Ovary (tissue), 9 donors: Measurements from ENCODE around the gene KYNU. TPM values are rescaled to one million over a fixed set of nuclear protein-coding genes. Genes with fewer than 3 reads are reported as not detected.
"Not testable (repeated sequence)": the region's sequence is repeated elsewhere in the genome, so short reads cannot be mapped to it uniquely, and the experiment has no call there.

ENCODE experiments used
- DNase-seq, 5 donors: peaks; one replicate each; pipeline ENCODE4 v3.0.0-alpha.2; 2019 to 2020
- H3K27ac ChIP-seq, 2 donors: fragments of 200-600 bp; one replicate each; pipeline versions ENCODE4 v1.5.1 to v1.8.0; 2019 to 2022
- H3K27me3 ChIP-seq: fragments of 200-600 bp; one replicate; pipeline ENCODE4 v1.8.0; 2022
- H3K36me3 ChIP-seq: fragments of 200-600 bp; sonication (generic); one replicate; pipeline ENCODE4 v1.5.1; 2019
- H3K4me1 ChIP-seq: one replicate; pipeline ENCODE4 v1.8.1; 2013; ENCODE audit warnings: mild to moderate bottlenecking, moderate library complexity; ENCODE audit not compliant: insufficient read depth
- H3K4me3 ChIP-seq: fragments of 200-600 bp; sonication (generic); one replicate; pipeline ENCODE4 v1.5.1; 2017
- H3K9me3 ChIP-seq, 2 donors: fragments of 200-600 bp in 1 of 2; sonication (generic) in 1 of 2; one replicate each; pipeline versions ENCODE4 v1.5.1 to v1.8.1; 2013 to 2019; ENCODE audit warnings: mild to moderate bottlenecking in 1 of 2, moderate library complexity in 1 of 2
- CTCF ChIP-seq, 3 donors: fragments of 450-650 bp in 2 of 3; fragments of 200-600 bp in 1 of 3; IDR thresholded peaks; one replicate each; pipeline versions ENCODE4 v1.5.1 to v1.8.0; 2016 to 2022; ENCODE audit warnings: antibody characterized with exemption in 3 of 3, mild to moderate bottlenecking in 1 of 3
- EP300 ChIP-seq: sonication (generic); formaldehyde crosslinking; IDR thresholded peaks from one replicate; pipeline ENCODE4 v1.6.1; 2017; ENCODE audit warnings: antibody characterized with exemption
- POLR2A ChIP-seq: fragments of 450-650 bp; IDR thresholded peaks from one replicate; pipeline ENCODE4 v1.6.1; 2017; ENCODE audit warnings: antibody characterized with exemption, mild to moderate bottlenecking, moderate library complexity
- WGBS, 3 donors: extraction: QIAGEN DNeasy Blood & Tissue Kit in 1 of 3; methylation state at CpG; one replicate each; pipeline versions ENCODE4 v1.1.5 to v1.1.7; 2013 to 2017; 5-methylcytosine and 5-hydroxymethylcytosine counted together
- intact Hi-C, 4 donors: fragments of 100-400 bp; cut with DNase I; formaldehyde crosslinking; loops; one replicate each; pipeline versions ENCODE4 v1.11.0 to v1.15.1; 2022 to 2023
- polyA plus RNA-seq, 2 donors: library from polyadenylated mRNA; stranded (reverse); fragments of 200-250 nt in 1 of 2; fragments of 350-450 nt in 1 of 2; fragmentation: Illumina TruSeq in 1 of 2; extraction: RNeasy Lipid Tissue Mini Kit (QIAGEN cat#74804) in 1 of 2; gene quantifications; one replicate each; pipeline ENCODE4 v1.2.3, GENCODE V29; 2013 to 2014
- total RNA-seq, 7 donors: library from RNA; depleted of rRNA in 2 of 7; stranded (reverse); fragments of >200 nt in 2 of 7; fragmentation: NEBNext Ultra II Directional in 3 of 7; extraction: Animal tissue kit (Norgen Biotek cat#: 25700) in 3 of 7; gene quantifications; one replicate each; pipeline versions ENCODE4 v1.1.0 to v1.2.4, GENCODE V29; 2016 to 2023
- donor health status: DM: no; HTN: no; CAD: no; lungs with moderate emphysema.
- donor health status: DM: no; HTN: no; CAD: no.
- donor health status: Bipolar disorder and iron deficiency.
- donor health status: DM: yes; HTN: yes; CAD: no.
- donor health status: DM: no; HTN: no; CAD: no.
- donor health status: DM: yes; HTN: yes; CAD: no.

The KYNU gene
- total and polyA plus RNA-seq, 9 donors: 0.40 to 3.2 (median 0.74) TPM

DNA sequence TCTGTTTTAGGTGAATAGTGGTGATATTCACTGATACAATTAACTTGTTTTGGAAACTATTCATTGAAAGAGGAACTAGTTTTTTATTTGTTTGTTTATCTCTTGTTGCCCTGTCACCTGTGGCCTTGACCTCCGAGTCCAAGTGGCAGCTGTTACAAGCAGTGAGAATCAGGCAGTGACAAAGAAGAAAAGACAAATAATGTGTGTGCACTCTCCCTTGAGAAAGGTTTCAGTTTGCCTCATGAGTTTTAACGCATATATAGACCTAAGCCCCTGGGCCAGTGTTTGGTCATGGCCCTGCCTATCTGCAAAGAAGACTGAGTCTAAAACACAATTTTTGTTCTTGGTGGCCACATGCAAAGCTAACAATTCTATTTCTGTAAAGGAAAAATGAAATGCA is 15.3 kb downstream of the KYNU start:
- intact Hi-C loops: no loop called here
- no peak overlapping the region for H3K4me3 ChIP-seq
- TF ChIP-seq CTCF (IDR thresholded peaks at IDR 0.05) (no peak), EP300 (no peak), POLR2A (no peak)
- 65 to 89% (median 71%) methylated on average over 2 of the region's 2 CpGs for WGBS, 3 donors
- H3K4me1 ChIP-seq: no peaks in the 10 kb centered on the region
- H3K36me3 ChIP-seq: no peaks in the 10 kb centered on the region
- H3K9me3 ChIP-seq: no peaks in the 10 kb centered on the region
- H3K27me3 ChIP-seq: no peaks in the 10 kb centered on the region
- no peak for DNase-seq
- no peak overlapping the region for H3K27ac ChIP-seq

GRCh38 chr2:142893241-142893640 is 15.8 kb downstream of the KYNU start:
- no peak for DNase-seq
- Histone ChIP-seq H3K27ac (no peak overlapping the region), H3K4me1 (no peaks in the 10 kb centered on the region), H3K36me3 (no peaks in the 10 kb centered on the region), H3K27me3 (no peaks in the 10 kb centered on the region), H3K9me3 (no peaks in the 10 kb centered on the region), H3K4me3 (no peak overlapping the region)
- intact Hi-C loops: no loop called here
- no peak for TF ChIP-seq EP300
- no peak for TF ChIP-seq POLR2A
- no peak for TF ChIP-seq CTCF (IDR thresholded peaks at IDR 0.05)
- 92 to 94% (median 94%) methylated on average over 2 of the region's 2 CpGs for WGBS, 3 donors

- no peak overlapping the region for H3K4me3 ChIP-seq
- no peak overlapping the region for H3K27ac ChIP-seq
- WGBS, 3 donors: 77 to 79% (median 77%) methylated on average over 1 of the region's 1 CpG
- TF ChIP-seq CTCF (IDR thresholded peaks at IDR 0.05) (no peak), EP300 (no peak), POLR2A (no peak)
- intact Hi-C loops: no loop called here
- H3K4me1 ChIP-seq: no peaks in the 10 kb centered on the region
- no peaks in the 10 kb centered on the region for H3K27me3 ChIP-seq
- DNase-seq: no peak
- H3K36me3 ChIP-seq: no peaks in the 10 kb centered on the region
- H3K9me3 ChIP-seq: no peaks in the 10 kb centered on the region
These were observed 20.3 kb downstream of the KYNU start for GRCh38 chr2:142897807-142898206.

DNA sequence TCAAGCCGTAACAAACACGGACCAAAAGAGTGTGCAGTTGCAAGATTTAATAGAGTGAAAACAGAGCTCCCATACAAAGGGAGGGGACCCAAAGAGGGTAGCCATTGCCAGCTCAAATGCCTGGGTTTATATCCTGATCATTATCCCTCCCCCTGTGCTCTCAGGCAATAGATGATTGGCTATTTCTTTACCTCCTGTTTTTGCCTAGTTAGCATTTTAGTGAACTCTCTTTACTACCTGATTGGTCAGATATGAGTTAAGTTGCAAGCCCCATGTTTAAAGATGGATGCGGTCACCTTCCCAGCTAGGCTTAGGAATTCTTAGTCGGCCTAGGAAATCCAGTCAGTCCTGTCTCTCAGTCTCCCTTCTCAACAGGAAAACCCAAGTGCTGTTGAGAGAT is 22.9 kb downstream of the KYNU start:
- H3K9me3 ChIP-seq, H3K27me3 ChIP-seq, intact Hi-C loops, DNase-seq, H3K4me1 ChIP-seq, H3K27ac ChIP-seq, H3K4me3 ChIP-seq, H3K36me3 ChIP-seq: not testable (repeated sequence)
- WGBS, 3 donors: 91 to 98% (median 93%) methylated on average over 4 of the region's 4 CpGs

GRCh38 chr2:142901780-142902179 is 24.3 kb downstream of the KYNU start:
- WGBS, 3 donors: 84 to 88% (median 86%) methylated on average over 6 of the region's 6 CpGs

DNA sequence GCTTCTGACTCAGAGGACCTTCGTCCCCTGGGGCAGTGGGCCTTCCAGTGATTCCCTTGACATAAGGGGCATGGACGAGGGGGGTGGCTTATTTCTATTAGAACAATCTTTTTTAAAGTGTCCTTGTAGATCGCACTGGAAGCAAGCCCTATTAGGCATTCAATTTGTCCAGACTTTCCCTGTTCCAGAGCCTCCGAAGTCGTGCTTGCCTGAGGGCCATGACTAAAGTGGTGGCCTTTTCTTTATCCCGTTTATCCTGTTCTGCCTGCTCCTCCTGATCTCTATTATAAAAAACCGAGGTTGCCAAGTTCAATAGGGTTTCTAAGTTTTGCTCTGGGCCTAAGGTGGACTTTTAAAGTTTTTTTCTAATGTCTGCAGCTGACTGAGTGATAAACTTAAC is 26.3 kb downstream of the KYNU start:
- not testable (repeated sequence) for H3K27ac ChIP-seq
- 80 to 85% (median 83%) methylated on average over 7 of the region's 7 CpGs for WGBS, 3 donors

More at GRCh38 chr2:142901780-142902179, 24.3 kb downstream of the KYNU start:
- H3K27ac ChIP-seq: no peak overlapping the region
- H3K9me3 ChIP-seq: no peaks in the 10 kb centered on the region
- H3K36me3 ChIP-seq: no peaks in the 10 kb centered on the region
- H3K4me1 ChIP-seq: no peaks in the 10 kb centered on the region
- TF ChIP-seq CTCF (IDR thresholded peaks at IDR 0.05): no peak
- no peaks in the 10 kb centered on the region for H3K27me3 ChIP-seq
- intact Hi-C loops: no loop called here
- no peak overlapping the region for H3K4me3 ChIP-seq
- DNase-seq: no peak

More for the DNA sequence above, 26.3 kb downstream of the KYNU start:
- H3K9me3 ChIP-seq, H3K27me3 ChIP-seq, H3K4me1 ChIP-seq, DNase-seq, H3K36me3 ChIP-seq, intact Hi-C loops, H3K4me3 ChIP-seq: not testable (repeated sequence)
